GM23338 (cell line): ENCODE results near the gene TRUB1.

Experiments
- EZH2 ChIP-seq: fragments of 200-600 bp; sonication (generic); IDR thresholded peaks from one replicate; pipeline ENCODE4 v1.8.0; 2017; ENCODE audit warnings: antibody characterized with exemption, mild to moderate bottlenecking, low read depth; ENCODE audit not compliant: unreplicated experiment
- EZH2phosphoT487 ChIP-seq: fragments of 200-600 bp; sonication (generic); IDR thresholded peaks from one replicate; pipeline ENCODE4 v1.8.1; 2018; ENCODE audit warnings: antibody characterized with exemption; ENCODE audit not compliant: unreplicated experiment
- POLR2AphosphoS5 ChIP-seq: IDR thresholded peaks from 2 replicates; pipeline ENCODE4 v1.6.1; 2016; ENCODE audit warnings: antibody characterized with exemption, low read depth
- TF ChIP-seq, protein P1 (sequence below), 2 experiments: fragments of 200-600 bp in 1 of 2; sonication (generic) in 1 of 2; conservative IDR thresholded peaks; 2 replicates each; pipeline versions ENCODE4 v1.5.1 to v1.6.1; 2016 to 2017; ENCODE audit warnings: antibody characterized with exemption in 2 of 2, low read depth in 2 of 2, mild to moderate bottlenecking in 2 of 2, moderate library complexity in 1 of 2

DNA sequence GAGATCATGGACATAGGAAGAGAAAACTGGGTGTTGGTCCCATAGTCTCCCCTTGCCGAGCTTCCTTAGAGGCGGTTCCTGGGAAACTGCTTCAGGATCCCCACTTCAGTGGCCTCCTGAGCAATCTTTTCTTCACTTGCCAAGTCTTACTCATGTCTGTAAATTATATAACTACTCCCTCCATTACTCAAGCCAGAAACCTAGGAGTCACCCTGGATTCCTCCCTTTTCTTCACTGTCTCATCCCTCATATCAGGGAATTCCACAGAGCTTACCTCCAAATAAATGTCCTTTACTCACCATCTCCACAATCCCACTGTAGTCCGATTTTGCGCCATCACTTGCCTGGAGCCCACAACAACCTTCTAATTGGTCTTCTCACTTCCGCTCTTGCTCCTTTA lies 29.1 kb upstream of the TRUB1 start:
- TF ChIP-seq EZH2phosphoT487 (no peak), POLR2AphosphoS5 (no peak), EZH2 (no peak)
- TF ChIP-seq, protein P1, sequence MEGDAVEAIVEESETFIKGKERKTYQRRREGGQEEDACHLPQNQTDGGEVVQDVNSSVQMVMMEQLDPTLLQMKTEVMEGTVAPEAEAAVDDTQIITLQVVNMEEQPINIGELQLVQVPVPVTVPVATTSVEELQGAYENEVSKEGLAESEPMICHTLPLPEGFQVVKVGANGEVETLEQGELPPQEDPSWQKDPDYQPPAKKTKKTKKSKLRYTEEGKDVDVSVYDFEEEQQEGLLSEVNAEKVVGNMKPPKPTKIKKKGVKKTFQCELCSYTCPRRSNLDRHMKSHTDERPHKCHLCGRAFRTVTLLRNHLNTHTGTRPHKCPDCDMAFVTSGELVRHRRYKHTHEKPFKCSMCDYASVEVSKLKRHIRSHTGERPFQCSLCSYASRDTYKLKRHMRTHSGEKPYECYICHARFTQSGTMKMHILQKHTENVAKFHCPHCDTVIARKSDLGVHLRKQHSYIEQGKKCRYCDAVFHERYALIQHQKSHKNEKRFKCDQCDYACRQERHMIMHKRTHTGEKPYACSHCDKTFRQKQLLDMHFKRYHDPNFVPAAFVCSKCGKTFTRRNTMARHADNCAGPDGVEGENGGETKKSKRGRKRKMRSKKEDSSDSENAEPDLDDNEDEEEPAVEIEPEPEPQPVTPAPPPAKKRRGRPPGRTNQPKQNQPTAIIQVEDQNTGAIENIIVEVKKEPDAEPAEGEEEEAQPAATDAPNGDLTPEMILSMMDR (conservative IDR thresholded peaks at IDR 0.05; ENCODE audit: low read depth in 2 of 2) = no peak
